ENCODE measurements around the gene GNAO1. TPM values are rescaled to one million over a fixed set of nuclear protein-coding genes. Genes with fewer than 3 reads are reported as not detected.

The GNAO1 gene
- total and polyA plus RNA-seq, 9 of the 15 experiments (the other 6 are each of a cell fraction or from before 2014, with no cell fraction given) = 0.07 to 0.42 (median 0.08) TPM; not detected in 5

DNA sequence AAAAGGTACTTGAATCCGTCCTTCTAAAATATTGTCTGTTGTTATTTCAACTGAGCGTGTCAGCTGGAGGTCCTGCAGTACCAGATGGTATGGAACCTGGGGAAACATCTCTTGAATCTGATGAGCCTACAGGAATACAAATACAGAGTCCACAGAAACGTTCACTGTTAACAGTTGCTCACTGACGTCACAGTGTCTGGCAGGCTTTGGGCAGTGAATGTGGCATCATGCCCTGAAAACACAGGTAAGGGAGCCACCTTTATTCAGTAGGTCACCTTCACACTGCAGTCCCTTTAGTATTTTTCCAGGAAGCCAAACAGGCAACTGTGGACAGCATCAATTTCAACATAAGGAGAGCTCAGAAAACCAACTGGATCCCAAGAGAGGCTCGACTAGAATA lies 177.9 kb downstream of the GNAO1 start:
- ATAC-seq (no peak), FAIRE-seq (no peak), DNase-seq (ENCODE audit: extremely low read depth in 1 of 4, low spot score in 3 of 4) (no peak)
- Histone ChIP-seq H4K20me1 (replicated peaks; ENCODE audit: control insufficient read depth, insufficient read depth, low read length) (no peaks in the 10 kb centered on the region), H3K36me3 (ENCODE audit: control insufficient read depth, insufficient read depth, low read length) (peaks cover 67% of the 10 kb centered on the region), H3K4me3 (no peak overlapping the region), H3K27me3 (ENCODE audit: control insufficient read depth in 2 of 2, insufficient read depth in 2 of 2, low read length in 2 of 2) (no peaks in the 10 kb centered on the region), H3K9me3 (replicated peaks; ENCODE audit: control insufficient read depth, insufficient read depth, low read depth, low read length) (no peaks in the 10 kb centered on the region), H3K9me1 (ENCODE audit: control insufficient read depth, insufficient read depth, low read length) (no peaks in the 10 kb centered on the region), H3K9ac (ENCODE audit: insufficient read depth in 1 of 2, low read depth in 2 of 2, low read length in 2 of 2) (no peak overlapping the region), H3K79me2 (ENCODE audit: control insufficient read depth, insufficient read depth, low read length) (peaks cover 5% of the 10 kb centered on the region), H3K27ac (ENCODE audit: extremely low read depth, low read depth, low read length) (no peak overlapping the region), H3K4me2 (ENCODE audit: insufficient read depth, low read length) (no peak overlapping the region), H2AFZ (ENCODE audit: low read depth, low read length) (no peak overlapping the region), H3K4me1 (replicated peaks in 1 of 2; ENCODE audit: control insufficient read depth in 2 of 2, insufficient read depth in 2 of 2, low read length in 2 of 2) (no peaks in the 10 kb centered on the region; a peak in 2 of 5 replicates)
- CTCF ChIA-PET (ENCODE audit: low intra/inter-chr PET ratio) = interaction anchor here (0.7 kb wide), 1 partner anchor 22 kb away, joined by 3 read pairs; no protein-coding TSS in a partner anchor
- in situ Hi-C loops (cut with MboI) (no loop called here), intact Hi-C loops (cut with micrococcal nuclease) (no loop called here)
- WGBS (ENCODE audit: insufficient coverage, low coverage, missing lambda C conversion rate) = 88% methylated on average over 5 of the region's 5 CpGs
- POLR2A ChIA-PET = no interaction called here
- BruUV-seq (replicated peaks) = no TSS peak
- TF ChIP-seq POLR3G (IDR thresholded peaks at IDR 0.05; ENCODE audit: extremely low read depth, insufficient read length, insufficient replicate concordance) (no peak), ZNF253 (CRISPR knock-in tag; conservative IDR thresholded peaks at IDR 0.05) (no peak), KDM5B (IDR thresholded peaks at IDR 0.05; ENCODE audit: insufficient replicate concordance, low read depth, low read length) (no peak), RFX1 (IDR thresholded peaks at IDR 0.05) (no peak), TAF15 (IDR thresholded peaks at IDR 0.05; ENCODE audit: low read depth, low read length) (no peak), TGIF2 (CRISPR knock-in tag; IDR thresholded peaks at IDR 0.05) (no peak)
- TF ChIP-seq, protein P1, sequence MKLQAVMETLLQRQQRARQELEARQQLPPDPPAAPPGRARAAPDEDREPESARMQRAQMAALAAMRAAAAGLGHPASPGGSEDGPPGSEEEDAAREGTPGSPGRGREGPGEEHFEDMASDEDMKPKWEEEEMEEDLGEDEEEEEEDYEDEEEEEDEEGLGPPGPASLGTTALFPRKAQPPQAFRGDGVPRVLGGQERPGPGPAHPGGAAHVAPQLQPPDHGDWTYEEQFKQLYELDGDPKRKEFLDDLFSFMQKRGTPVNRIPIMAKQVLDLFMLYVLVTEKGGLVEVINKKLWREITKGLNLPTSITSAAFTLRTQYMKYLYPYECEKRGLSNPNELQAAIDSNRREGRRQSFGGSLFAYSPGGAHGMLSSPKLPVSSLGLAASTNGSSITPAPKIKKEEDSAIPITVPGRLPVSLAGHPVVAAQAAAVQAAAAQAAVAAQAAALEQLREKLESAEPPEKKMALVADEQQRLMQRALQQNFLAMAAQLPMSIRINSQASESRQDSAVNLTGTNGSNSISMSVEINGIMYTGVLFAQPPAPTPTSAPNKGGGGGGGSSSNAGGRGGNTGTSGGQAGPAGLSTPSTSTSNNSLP (IDR thresholded peaks at IDR 0.05; ENCODE audit: borderline replicate concordance, low read depth, low read length) = no peak
